Prostate gland (tissue), 2 donors: ENCODE data around the gene ITGA7.

ENCODE experiments used
- POLR2A ChIP-seq: fragments of 450-650 bp; IDR thresholded peaks from one replicate; pipeline ENCODE4 v1.6.1; 2016; ENCODE audit warnings: antibody characterized with exemption, mild to moderate bottlenecking
- POLR2AphosphoS5 ChIP-seq: sonication (generic); formaldehyde crosslinking; IDR thresholded peaks from one replicate; pipeline ENCODE4 v1.6.1; 2017; ENCODE audit warnings: antibody characterized with exemption
- TF ChIP-seq, protein P1 (sequence below), 4 experiments: fragments of 200-600 bp in 2 of 4; fragments of 450-650 bp in 2 of 4; sonication (generic) in 2 of 4; IDR thresholded peaks; 1 replicate in 3 of 4; 2 replicates in 1 of 4; pipeline ENCODE4 v1.5.1; 2016 to 2019; ENCODE audit warnings: antibody characterized with exemption in 4 of 4, mild to moderate bottlenecking in 2 of 4, moderate library complexity in 2 of 4

DNA sequence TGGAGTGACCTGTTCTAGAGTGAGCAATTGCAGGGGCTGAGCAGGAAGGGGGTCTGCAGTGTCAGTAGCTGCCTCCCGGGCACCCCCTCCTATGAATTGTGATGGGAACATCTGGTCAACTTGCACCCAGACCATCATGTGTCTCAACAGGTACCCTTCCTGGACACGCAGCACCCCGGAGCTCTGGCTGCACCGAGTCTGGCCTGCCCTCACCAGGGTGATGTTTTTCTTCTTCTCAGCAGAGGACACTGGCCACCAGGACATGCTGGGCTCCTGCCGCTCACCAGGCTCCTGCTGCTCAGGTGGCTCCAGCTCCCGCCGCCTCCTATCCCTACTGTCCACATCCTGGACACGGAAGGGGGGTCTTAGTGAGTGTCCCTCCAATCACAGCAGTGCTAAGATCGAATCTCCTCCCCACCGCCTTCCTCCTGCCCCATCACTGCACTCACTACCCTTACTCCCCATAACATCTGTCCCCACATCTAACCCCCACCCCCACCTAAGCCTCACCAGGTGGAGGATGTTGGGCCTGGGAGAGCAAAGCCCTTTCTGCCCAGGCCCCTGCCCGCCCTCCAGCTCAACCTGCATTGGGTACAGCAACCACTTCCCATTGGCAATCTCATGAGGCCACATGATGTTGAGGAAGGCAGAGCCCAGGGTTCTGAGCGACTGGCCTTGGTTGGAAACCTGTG, 14.9 kb downstream of the ITGA7 start:
- TF ChIP-seq POLR2A, result no peak
- TF ChIP-seq, protein P1, sequence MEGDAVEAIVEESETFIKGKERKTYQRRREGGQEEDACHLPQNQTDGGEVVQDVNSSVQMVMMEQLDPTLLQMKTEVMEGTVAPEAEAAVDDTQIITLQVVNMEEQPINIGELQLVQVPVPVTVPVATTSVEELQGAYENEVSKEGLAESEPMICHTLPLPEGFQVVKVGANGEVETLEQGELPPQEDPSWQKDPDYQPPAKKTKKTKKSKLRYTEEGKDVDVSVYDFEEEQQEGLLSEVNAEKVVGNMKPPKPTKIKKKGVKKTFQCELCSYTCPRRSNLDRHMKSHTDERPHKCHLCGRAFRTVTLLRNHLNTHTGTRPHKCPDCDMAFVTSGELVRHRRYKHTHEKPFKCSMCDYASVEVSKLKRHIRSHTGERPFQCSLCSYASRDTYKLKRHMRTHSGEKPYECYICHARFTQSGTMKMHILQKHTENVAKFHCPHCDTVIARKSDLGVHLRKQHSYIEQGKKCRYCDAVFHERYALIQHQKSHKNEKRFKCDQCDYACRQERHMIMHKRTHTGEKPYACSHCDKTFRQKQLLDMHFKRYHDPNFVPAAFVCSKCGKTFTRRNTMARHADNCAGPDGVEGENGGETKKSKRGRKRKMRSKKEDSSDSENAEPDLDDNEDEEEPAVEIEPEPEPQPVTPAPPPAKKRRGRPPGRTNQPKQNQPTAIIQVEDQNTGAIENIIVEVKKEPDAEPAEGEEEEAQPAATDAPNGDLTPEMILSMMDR (IDR thresholded peaks at IDR 0.05), result no peak
- TF ChIP-seq POLR2AphosphoS5, result no peak
